Measurements from ENCODE around the gene PLEKHH1. TPM values are rescaled to one million over a fixed set of nuclear protein-coding genes. Genes with fewer than 3 reads are reported as not detected.
A peak's percentile ranks its signal among the peaks of the same experiment; 100 is the strongest.

The PLEKHH1 gene
- total RNA-seq, 1 experiment from 2014 or later, result 35.3 TPM

DNA sequence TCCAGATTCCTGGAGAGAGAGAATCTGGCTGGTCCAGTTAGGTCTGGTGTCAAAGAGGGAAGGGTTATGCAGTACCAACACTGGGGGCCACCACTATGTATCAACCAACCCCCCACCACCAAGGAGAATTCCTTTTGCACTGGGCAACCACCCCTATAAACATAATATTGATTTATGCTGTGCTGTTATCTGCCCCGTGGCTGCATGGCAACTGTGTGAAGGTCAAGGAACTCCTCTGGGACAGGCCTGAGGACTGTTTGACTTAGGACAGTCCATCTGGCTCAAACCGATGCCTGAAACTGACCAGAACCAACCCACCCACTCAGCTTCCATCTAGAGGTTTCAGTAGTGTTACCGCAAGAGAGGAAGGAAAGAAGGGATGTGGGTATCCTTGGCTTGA lies 20.5 kb downstream of the PLEKHH1 start:
- H3T11ph ChIP-seq (ENCODE audit: low read length), result no peak overlapping the region
- no peak overlapping the region for H2BK12ac ChIP-seq (ENCODE audit: insufficient read length, low read depth, low read length)
- Mint-ChIP-seq H3K9me3 (no peaks in the 10 kb centered on the region), H3K4me1 (peaks cover 3 to 4% of the 10 kb centered on the region in 2 experiments), H3K4me3 (no peak overlapping the region), H3K36me3 (ENCODE audit: insufficient read depth in 1 of 3, low read depth in 3 of 3) (peaks cover 8 to 36% (median 17%) of the 10 kb centered on the region in 3 experiments; a peak in 6 of 7 replicates), H3K27ac (peak overlapping the region in 1 of 3 experiments; percentile 76; a peak in 1 of 7 replicates), H3K27me3 (ENCODE audit: low read depth) (no peaks in the 10 kb centered on the region)
- H3K23ac ChIP-seq (ENCODE audit: insufficient read length, low read depth, low read length), result no peak overlapping the region
- no peak overlapping the region for H3K56ac ChIP-seq (ENCODE audit: insufficient read length, low read depth, low read length)
- no peak overlapping the region for H4K8ac ChIP-seq (replicated peaks; ENCODE audit: insufficient read length, low read depth, low read length)
- no peak overlapping the region for H2BK5ac ChIP-seq (ENCODE audit: insufficient read length, low read length)
- no peak overlapping the region for H3K18ac ChIP-seq (ENCODE audit: insufficient read length, low read depth, low read length)
- no peaks in the 10 kb centered on the region for H3K27me3 ChIP-seq (ENCODE audit: insufficient read depth, low read length)
- no peak overlapping the region for H2AFZ ChIP-seq (ENCODE audit: low read length)
- no peak overlapping the region for H3K4ac ChIP-seq (ENCODE audit: low read depth, low read length)
- no peak overlapping the region for H3K14ac ChIP-seq (ENCODE audit: insufficient read depth, low read length)
- H3K4me2 ChIP-seq (ENCODE audit: insufficient read depth, insufficient read length, low read length), result no peak overlapping the region
- H2AK5ac ChIP-seq (ENCODE audit: insufficient read length, low read length), result no peak overlapping the region
- no peaks in the 10 kb centered on the region for H3K79me1 ChIP-seq (ENCODE audit: insufficient read depth, low read depth, low read length, poor library complexity, severe bottlenecking)
- H4K91ac ChIP-seq (ENCODE audit: insufficient read length, low read depth, low read length), result no peak overlapping the region
- H4K5ac ChIP-seq (ENCODE audit: insufficient read length, low read depth, low read length), result no peak overlapping the region
- no peaks in the 10 kb centered on the region for H3K9me3 ChIP-seq (ENCODE audit: control insufficient read depth, low read depth, low read length)
- no peak for TF ChIP-seq CTCF (conservative IDR thresholded peaks at IDR 0.05)
- no CpG with 5 or more reads among the region's 3 CpGs for WGBS (ENCODE audit: extremely low coverage, insufficient read length, low lambda C conversion rate)
- no peaks in the 10 kb centered on the region for H3K4me1 ChIP-seq (ENCODE audit: insufficient read depth, low read length)
- no peak for DNase-seq
- no peak overlapping the region for H2BK120ac ChIP-seq (ENCODE audit: low read depth, low read length, poor library complexity, severe bottlenecking)
- no peak overlapping the region for H3K27ac ChIP-seq (ENCODE audit: insufficient read length, low read depth, low read length)
- no peaks in the 10 kb centered on the region for H4K20me1 ChIP-seq (ENCODE audit: control insufficient read depth, insufficient read depth, insufficient read length)
- no peaks in the 10 kb centered on the region for H3K79me2 ChIP-seq (ENCODE audit: insufficient read depth, low read length)
- H2BK20ac ChIP-seq (ENCODE audit: low read depth, low read length, poor library complexity, severe bottlenecking), result no peak overlapping the region
- H3K9ac ChIP-seq (ENCODE audit: extremely low read depth, insufficient read length, low read length), result no peak overlapping the region
- no peak overlapping the region for H2BK15ac ChIP-seq (ENCODE audit: low read depth, low read length)
- H3K23me2 ChIP-seq (ENCODE audit: insufficient read length, low read depth, low read length, poor library complexity, severe bottlenecking), result no peaks in the 10 kb centered on the region

Data from H9 (cell line).